PFSK-1 (cell line): ENCODE results near the gene WBP1.

ENCODE experiments used
- POLR2AphosphoS5 ChIP-seq: IDR thresholded peaks from 2 replicates; pipeline ENCODE4 v1.6.1; 2012; ENCODE audit warnings: low read depth, mild to moderate bottlenecking, control low read depth, low read length, moderate library complexity
- SIN3A ChIP-seq: IDR thresholded peaks from 2 replicates; pipeline ENCODE4 v1.6.1; 2012; ENCODE audit warnings: mild to moderate bottlenecking, low read length, moderate library complexity, borderline replicate concordance; ENCODE audit not compliant: insufficient read depth

DNA sequence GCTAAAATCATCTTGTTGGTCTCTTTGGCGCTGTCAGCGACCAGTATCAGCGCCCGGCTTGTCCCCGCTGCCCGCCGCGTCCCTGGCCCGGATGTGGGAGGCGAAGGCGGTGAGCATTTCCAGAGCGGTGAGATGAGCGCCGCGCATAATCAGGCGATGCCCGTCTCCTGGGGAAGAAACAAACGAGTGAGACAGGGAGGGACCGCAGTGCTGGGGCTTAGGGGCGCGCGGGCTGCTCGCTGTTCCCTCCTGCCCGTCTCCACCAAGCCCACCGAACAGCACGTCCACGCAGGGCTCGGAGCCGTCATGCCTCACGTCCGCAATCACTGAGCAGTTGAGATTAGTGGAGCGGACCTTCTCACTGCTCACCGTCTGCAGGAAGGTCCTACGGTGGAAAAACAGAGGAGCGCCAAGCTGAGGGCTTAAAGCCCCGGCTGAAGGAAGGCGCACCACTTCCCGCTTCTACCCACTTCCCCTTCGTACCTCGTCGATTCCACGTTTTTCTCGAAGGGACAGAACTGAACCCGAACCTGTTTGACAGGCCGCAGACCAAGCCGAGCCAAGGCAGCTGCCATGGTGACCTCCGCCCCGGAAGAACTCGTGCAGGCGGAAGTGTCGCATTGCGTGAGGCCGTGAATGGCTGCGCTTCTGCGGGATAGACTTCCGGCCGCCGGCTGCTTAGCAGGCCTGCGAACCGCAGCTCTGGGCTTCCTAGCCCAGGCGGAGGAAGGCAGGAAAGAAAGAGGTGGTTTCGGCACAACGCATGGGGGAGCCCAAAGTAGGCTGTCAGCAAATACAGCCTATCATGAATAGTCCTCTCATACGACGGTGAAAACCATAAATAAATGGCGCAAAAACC, 14.1 kb downstream of the WBP1 start, which contains the start of gene MRPL53:
- TF ChIP-seq SIN3A (peak; percentile 66; the same call in 1 of the 2 replicates), POLR2AphosphoS5 (peak; percentile 96)
